NK-92 (cell line): ENCODE data around the gene GALNT13.

Experiments used
- DNase-seq: peaks from one replicate; lab custom pipeline; 2025; ENCODE audit not compliant: unreplicated experiment; lab: John Stamatoyannopoulos, UW

GALNT13 gene

GRCh38 chr2:154289870-154290269 is 418.1 kb downstream of the GALNT13 start:
- no peak for DNase-seq

GRCh38 chr2:154291511-154291910 is 419.8 kb downstream of the GALNT13 start:
- DNase-seq = no peak

GRCh38 chr2:154291927-154292326 is 420.2 kb downstream of the GALNT13 start:
- DNase-seq = no peak

GRCh38 chr2:154293864-154294263 is 422.1 kb downstream of the GALNT13 start:
- no peak for DNase-seq

GRCh38 chr2:154306266-154306970 is 434.7 kb downstream of the GALNT13 start:
- no peak for DNase-seq

GRCh38 chr2:154307007-154307406 is 435.3 kb downstream of the GALNT13 start:
- DNase-seq = no peak

GRCh38 chr2:154324601-154325000 is 452.9 kb downstream of the GALNT13 start:
- no peak for DNase-seq

GRCh38 chr2:154329510-154329909 is 457.8 kb downstream of the GALNT13 start:
- DNase-seq = no peak

- DNase-seq = no peak
Measured at GRCh38 chr2:154331784-154332183, 460.1 kb downstream of the GALNT13 start.

- no peak for DNase-seq
Measured at GRCh38 chr2:154336201-154336600, 464.5 kb downstream of the GALNT13 start.

- DNase-seq = no peak
Measured at GRCh38 chr2:154338352-154338967, 466.7 kb downstream of the GALNT13 start.

GRCh38 chr2:154343282-154343681 is 471.6 kb downstream of the GALNT13 start:
- no peak for DNase-seq

GRCh38 chr2:154350911-154351310 is 479.2 kb downstream of the GALNT13 start:
- no peak for DNase-seq

- no peak for DNase-seq
Measured at GRCh38 chr2:154361276-154361675, 489.6 kb downstream of the GALNT13 start.

GRCh38 chr2:154368153-154368552 is 496.4 kb downstream of the GALNT13 start:
- no peak for DNase-seq

GRCh38 chr2:154370873-154371272 is 499.2 kb downstream of the GALNT13 start:
- DNase-seq = no peak

GRCh38 chr2:154374416-154374815 is 502.7 kb downstream of the GALNT13 start:
- DNase-seq = no peak

- DNase-seq = no peak
Measured at GRCh38 chr2:154375579-154375931, 503.8 kb downstream of the GALNT13 start.

GRCh38 chr2:154381931-154382794 is 510.4 kb downstream of the GALNT13 start:
- DNase-seq = no peak

GRCh38 chr2:154386186-154386585 is 514.5 kb downstream of the GALNT13 start:
- DNase-seq = no peak

GRCh38 chr2:154391051-154391450 is 519.3 kb downstream of the GALNT13 start:
- DNase-seq = no peak

GRCh38 chr2:154392256-154392655 is 520.5 kb downstream of the GALNT13 start:
- no peak for DNase-seq
